Breast epithelium (tissue), 4 donors: Measurements from ENCODE around the gene MAGED4. TPM values are rescaled to one million over a fixed set of nuclear protein-coding genes. Genes with fewer than 3 reads are reported as not detected.

Experiments
- DNase-seq, 2 donors: peaks; one replicate each; pipeline ENCODE4 v3.0.0-alpha.2; 2019; ENCODE audit warnings: low spot score in 2 of 2
- H3K27ac ChIP-seq, 2 donors: fragments of 200-600 bp; sonication (generic) in 1 of 2; one replicate each; pipeline ENCODE4 v1.5.1; 2016 to 2019; ENCODE audit warnings: mild to moderate bottlenecking in 1 of 2
- H3K27me3 ChIP-seq, 2 donors: fragments of 200-600 bp; sonication (generic) in 1 of 2; one replicate each; pipeline versions ENCODE4 v1.5.1 to v1.6.0; 2017 to 2019; ENCODE audit warnings: control low read depth in 1 of 2, mild to moderate bottlenecking in 1 of 2
- H3K36me3 ChIP-seq: fragments of 200-600 bp; one replicate; pipeline ENCODE4 v1.5.1; 2019
- H3K4me1 ChIP-seq, 2 donors: fragments of 200-600 bp; sonication (generic); one replicate each; pipeline ENCODE4 v1.5.1; 2016 to 2019; ENCODE audit warnings: control low read depth in 1 of 2
- H3K4me3 ChIP-seq, 3 donors: fragments of 200-600 bp; sonication (generic); 1 replicate in 2 of 3; 2 replicates in 1 of 3; pipeline ENCODE4 v1.5.1; 2016 to 2019; ENCODE audit warnings: mild to moderate bottlenecking in 3 of 3, moderate library complexity in 2 of 3
- H3K9me3 ChIP-seq, 2 donors: fragments of 200-600 bp; sonication (generic) in 1 of 2; one replicate each; pipeline ENCODE4 v1.5.1; 2016 to 2019; ENCODE audit warnings: control low read depth in 1 of 2
- POLR2A ChIP-seq: fragments of 450-650 bp; IDR thresholded peaks from one replicate; pipeline ENCODE4 v1.6.1; 2016; ENCODE audit warnings: antibody characterized with exemption, mild to moderate bottlenecking, moderate library complexity
- POLR2AphosphoS5 ChIP-seq, 3 donors: sonication (generic); formaldehyde crosslinking; IDR thresholded peaks; one replicate each; pipeline ENCODE4 v1.6.1; 2017; ENCODE audit warnings: antibody characterized with exemption in 3 of 3
- intact Hi-C: fragments of 100-400 bp; cut with DNase I; formaldehyde crosslinking; loops from one replicate; pipeline ENCODE4 v1.15.1; 2023; ENCODE audit warnings: low total_unique reads
- total RNA-seq, 3 donors: library from RNA; depleted of rRNA; stranded (reverse); fragments of >200 nt; gene quantifications; one replicate each; pipeline ENCODE4 v1.1.0, GENCODE V29; 2016
- TF ChIP-seq, protein P1 (sequence below), 3 donors: fragments of 450-650 bp; IDR thresholded peaks; one replicate each; pipeline ENCODE4 v1.5.1; 2016 to 2017; ENCODE audit warnings: antibody characterized with exemption in 3 of 3, mild to moderate bottlenecking in 3 of 3, moderate library complexity in 3 of 3

MAGED4 gene
- total RNA-seq, 3 donors from 2014 or later: 0.64 to 14.9 (median 7.5) TPM

DNA sequence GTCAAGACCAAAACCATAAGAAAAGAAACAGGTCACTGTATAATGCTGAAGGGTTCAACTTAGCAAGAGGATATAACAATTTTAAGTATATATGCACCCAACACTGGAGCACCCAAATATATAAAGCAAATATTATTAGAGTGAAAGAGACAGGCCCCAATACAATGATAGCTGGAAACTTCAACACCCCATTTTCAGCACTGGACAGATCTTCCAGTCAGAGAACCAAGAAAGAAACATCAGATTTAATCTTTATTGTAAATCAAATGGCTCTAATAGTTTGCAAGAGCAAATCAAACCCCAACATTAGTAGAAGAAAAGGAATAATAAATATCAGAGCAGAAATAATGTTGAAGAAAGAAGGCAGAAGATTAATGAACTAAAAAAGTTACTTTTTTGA lies 36.2 kb downstream of the MAGED4 start:
- no peak for TF ChIP-seq POLR2AphosphoS5 (IDR thresholded peaks at IDR 0.05)
- TF ChIP-seq, protein P1, sequence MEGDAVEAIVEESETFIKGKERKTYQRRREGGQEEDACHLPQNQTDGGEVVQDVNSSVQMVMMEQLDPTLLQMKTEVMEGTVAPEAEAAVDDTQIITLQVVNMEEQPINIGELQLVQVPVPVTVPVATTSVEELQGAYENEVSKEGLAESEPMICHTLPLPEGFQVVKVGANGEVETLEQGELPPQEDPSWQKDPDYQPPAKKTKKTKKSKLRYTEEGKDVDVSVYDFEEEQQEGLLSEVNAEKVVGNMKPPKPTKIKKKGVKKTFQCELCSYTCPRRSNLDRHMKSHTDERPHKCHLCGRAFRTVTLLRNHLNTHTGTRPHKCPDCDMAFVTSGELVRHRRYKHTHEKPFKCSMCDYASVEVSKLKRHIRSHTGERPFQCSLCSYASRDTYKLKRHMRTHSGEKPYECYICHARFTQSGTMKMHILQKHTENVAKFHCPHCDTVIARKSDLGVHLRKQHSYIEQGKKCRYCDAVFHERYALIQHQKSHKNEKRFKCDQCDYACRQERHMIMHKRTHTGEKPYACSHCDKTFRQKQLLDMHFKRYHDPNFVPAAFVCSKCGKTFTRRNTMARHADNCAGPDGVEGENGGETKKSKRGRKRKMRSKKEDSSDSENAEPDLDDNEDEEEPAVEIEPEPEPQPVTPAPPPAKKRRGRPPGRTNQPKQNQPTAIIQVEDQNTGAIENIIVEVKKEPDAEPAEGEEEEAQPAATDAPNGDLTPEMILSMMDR (IDR thresholded peaks at IDR 0.05): no peak
- no peak for TF ChIP-seq POLR2A
- no peaks in the 10 kb centered on the region for H3K4me1 ChIP-seq
- peaks cover 0 to 17% of the 10 kb centered on the region in 2 donors for H3K9me3 ChIP-seq
- no peak overlapping the region for H3K4me3 ChIP-seq
- no peak for DNase-seq
- peaks cover 0 to 26% of the 10 kb centered on the region in 2 donors for H3K27me3 ChIP-seq
- intact Hi-C loops: no loop called here
- no peak overlapping the region for H3K27ac ChIP-seq
- no peaks in the 10 kb centered on the region for H3K36me3 ChIP-seq

Other genes starting within 250 kb of the MAGED4 start
- 1 to 10 TPM in 2 of 3 donors, not detected in 1; 2.2 to 3.9 TPM for gene MAGED4B, start 115.7 kb upstream of the MAGED4 start, total RNA-seq
- gene XAGE2, start 184.1 kb downstream of the MAGED4 start, total RNA-seq: not detected